HUES48 (cell line): ENCODE measurements around the gene DNAJC17.

ENCODE experiments used
- H3K27ac ChIP-seq: one replicate; pipeline ENCODE4 v1.7.0; 2013; ENCODE audit warnings: low read depth, low read length, inconsistent platforms
- H3K27me3 ChIP-seq: 2 replicates; pipeline ENCODE4 v1.6.1; 2013; ENCODE audit warnings: mild to moderate bottlenecking, low read length; ENCODE audit not compliant: control insufficient read depth, insufficient read depth
- H3K36me3 ChIP-seq: 2 replicates; pipeline ENCODE4 v1.6.1; 2013; ENCODE audit warnings: low read length; ENCODE audit not compliant: control insufficient read depth, insufficient read depth
- H3K4me1 ChIP-seq: 2 replicates; pipeline ENCODE4 v1.6.1; 2013; ENCODE audit warnings: mild to moderate bottlenecking, low read length; ENCODE audit not compliant: control insufficient read depth, insufficient read depth
- H3K4me3 ChIP-seq: 2 replicates; pipeline ENCODE4 v1.5.1; 2013; ENCODE audit warnings: mild to moderate bottlenecking, low read depth, low read length
- H3K9ac ChIP-seq: 2 replicates; pipeline ENCODE4 v1.6.1; 2013; ENCODE audit warnings: mild to moderate bottlenecking, low read depth, low read length, moderate library complexity
- H3K9me3 ChIP-seq: 2 replicates; pipeline ENCODE4 v1.6.1; 2013; ENCODE audit warnings: low read length; ENCODE audit not compliant: control insufficient read depth, insufficient read depth

Gene DNAJC17

DNA sequence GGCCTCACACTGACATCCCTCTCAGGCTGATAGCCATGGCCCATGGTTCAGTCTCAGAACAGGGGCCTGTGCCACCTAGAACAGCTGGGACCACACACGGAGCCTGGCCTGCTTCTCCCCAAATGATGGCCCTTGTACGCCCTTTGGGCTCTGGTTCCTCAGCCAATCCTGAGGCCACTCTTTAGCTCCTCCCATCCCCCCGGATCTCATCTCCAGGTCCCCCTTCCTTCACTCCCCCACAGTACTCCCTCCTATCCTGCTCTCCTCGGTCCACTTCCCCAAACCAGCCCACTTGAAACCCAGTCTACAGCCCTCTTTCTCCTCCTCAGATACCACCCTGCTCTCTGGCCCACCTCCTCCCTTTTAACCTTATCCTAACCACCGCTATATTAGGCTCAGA lies 18.2 kb downstream of the DNAJC17 start:
- H3K4me1 ChIP-seq: peaks cover 40% of the 10 kb centered on the region
- H3K9me3 ChIP-seq: no peaks in the 10 kb centered on the region
- H3K9ac ChIP-seq: no peak overlapping the region
- H3K36me3 ChIP-seq: peaks cover 7% of the 10 kb centered on the region; the same call in 1 of the 2 replicates
- no peak overlapping the region for H3K27ac ChIP-seq
- H3K4me3 ChIP-seq: no peak overlapping the region
- H3K27me3 ChIP-seq: no peaks in the 10 kb centered on the region

DNA sequence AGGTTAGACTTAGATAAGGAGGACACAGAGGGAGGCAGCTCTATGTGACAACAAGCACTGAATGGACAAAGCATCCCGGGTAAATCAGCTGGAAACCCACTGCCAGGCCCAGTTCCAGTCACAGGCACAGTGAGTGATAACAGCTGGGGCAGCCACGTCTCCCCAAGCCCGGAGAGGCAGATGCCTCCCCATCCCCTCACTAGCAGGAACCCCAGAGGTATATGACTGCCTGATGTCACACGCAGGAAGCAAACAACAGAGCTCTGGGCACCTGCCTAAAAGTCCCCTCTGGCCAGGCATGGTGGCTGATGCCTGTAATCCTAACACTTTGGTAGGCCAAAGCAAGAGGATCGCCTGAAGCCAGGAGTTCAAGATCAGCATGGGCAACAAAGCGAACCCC lies 19.3 kb downstream of the DNAJC17 start:
- no peak overlapping the region for H3K9ac ChIP-seq
- peak overlapping the region; percentile 61 for H3K27ac ChIP-seq
- H3K9me3 ChIP-seq: no peaks in the 10 kb centered on the region
- H3K4me1 ChIP-seq: peaks cover 41% of the 10 kb centered on the region
- H3K4me3 ChIP-seq: peak overlapping the region; percentile 36; the same call in 1 of the 2 replicates
- peaks cover 7% of the 10 kb centered on the region; the same call in 1 of the 2 replicates for H3K36me3 ChIP-seq
- H3K27me3 ChIP-seq: no peaks in the 10 kb centered on the region

DNA sequence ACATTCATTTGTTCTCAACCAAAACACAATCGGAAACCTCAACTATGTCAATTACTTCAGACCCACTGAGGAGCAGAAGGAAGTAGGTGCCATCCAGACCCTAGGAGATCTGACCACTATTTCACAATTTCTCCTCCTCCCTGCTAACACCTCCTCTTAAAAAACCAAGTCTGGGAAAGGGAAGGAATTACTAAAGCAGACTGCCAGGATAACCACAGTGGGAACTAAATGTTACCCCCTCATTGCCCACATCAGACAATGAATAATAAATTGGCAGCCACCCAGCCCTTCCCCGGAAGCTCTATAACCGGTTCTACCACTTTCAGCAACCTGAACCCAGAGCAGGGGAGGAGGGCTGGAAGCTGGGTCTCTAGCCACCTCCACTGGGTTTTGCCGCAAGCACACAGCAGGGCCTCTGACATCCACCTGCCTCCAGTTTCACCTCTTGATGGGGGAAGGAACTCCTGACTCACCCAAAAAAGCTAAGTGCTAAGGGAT lies 19.9 kb downstream of the DNAJC17 start:
- Histone ChIP-seq H3K9me3 (no peaks in the 10 kb centered on the region), H3K27me3 (no peaks in the 10 kb centered on the region), H3K9ac (0 out of 2 replicates have a peak overlapping the region, but pooled peaks have one; percentile 11), H3K27ac (peak overlapping the region; percentile 72), H3K36me3 (peaks cover 7% of the 10 kb centered on the region; the same call in 1 of the 2 replicates), H3K4me3 (peak overlapping the region; percentile 36), H3K4me1 (peaks cover 44% of the 10 kb centered on the region)

DNA sequence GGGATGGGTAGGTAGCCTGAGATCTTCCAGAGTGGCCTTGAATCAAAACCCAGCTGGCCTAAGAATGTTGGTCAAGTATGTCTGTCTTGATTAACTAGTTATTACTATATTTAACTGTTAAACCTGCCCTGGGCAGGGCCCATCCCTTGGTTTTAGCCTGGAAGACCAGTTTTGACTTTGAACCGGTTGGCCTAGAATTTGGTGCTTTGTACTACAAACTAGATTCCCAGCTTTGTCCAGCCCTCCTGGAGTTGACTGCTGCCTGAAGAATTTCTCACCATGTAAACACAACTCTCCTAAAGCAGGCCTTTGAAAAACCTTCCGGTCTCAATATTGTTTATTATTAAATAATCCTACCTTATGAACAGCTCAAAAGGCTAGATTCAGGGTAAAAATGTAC lies 21.5 kb downstream of the DNAJC17 start:
- Histone ChIP-seq H3K27ac (no peak overlapping the region), H3K27me3 (no peaks in the 10 kb centered on the region), H3K36me3 (peaks cover 4% of the 10 kb centered on the region; the same call in 1 of the 2 replicates), H3K4me3 (no peak overlapping the region), H3K9me3 (no peaks in the 10 kb centered on the region), H3K9ac (no peak overlapping the region), H3K4me1 (peaks cover 44% of the 10 kb centered on the region)

DNA sequence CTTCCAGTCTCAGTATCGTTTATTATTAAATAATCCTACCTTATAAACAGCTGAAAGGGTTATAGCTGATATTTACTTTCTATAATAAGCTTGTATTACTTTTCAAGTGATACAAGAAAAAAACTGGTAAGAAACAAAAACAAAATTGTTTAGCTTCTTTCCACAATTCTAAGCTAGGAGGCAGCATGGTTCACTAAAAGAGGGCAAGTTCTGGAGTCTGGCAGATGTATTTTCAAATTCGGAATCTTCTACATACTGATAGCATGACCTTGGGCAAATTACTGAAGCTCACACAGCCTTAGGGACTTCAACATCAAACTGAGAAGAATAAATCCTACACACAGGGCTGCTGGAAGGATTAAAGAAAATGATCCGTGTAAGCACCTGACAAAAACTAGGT lies 22.1 kb downstream of the DNAJC17 start:
- Histone ChIP-seq H3K36me3 (no peaks in the 10 kb centered on the region), H3K9me3 (no peaks in the 10 kb centered on the region), H3K4me3 (no peak overlapping the region), H3K4me1 (peaks cover 40% of the 10 kb centered on the region), H3K27me3 (no peaks in the 10 kb centered on the region), H3K9ac (no peak overlapping the region), H3K27ac (no peak overlapping the region)

DNA sequence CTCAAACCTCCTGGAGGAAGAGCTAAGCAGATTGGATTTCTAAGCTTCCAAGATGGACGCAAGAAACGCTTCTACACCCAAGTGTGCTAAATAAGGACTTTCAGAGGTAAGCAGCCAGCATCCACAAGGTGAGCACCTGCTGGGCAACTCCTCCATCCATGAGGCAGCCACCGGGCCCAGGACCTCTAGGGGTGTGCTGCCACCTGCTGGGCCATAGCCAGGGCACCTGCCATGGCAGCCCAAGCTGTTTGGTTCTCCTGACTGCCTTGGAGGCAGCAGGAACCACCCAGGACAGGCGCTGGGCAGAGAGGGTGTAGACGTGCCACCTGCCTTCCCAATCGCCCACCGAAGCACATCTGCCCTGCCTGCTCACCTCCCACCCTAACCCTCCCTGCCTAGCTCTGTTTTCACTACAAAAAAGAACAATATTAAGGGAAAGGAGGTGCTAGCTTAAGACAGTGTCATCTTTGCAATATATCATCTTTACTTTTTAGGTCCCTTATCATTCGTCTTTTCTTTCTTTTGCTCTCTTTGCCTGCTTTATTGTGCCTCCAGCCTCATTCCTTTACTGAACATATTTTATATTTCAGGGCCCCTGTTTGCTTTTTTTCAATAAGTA lies 24.6 kb downstream of the DNAJC17 start:
- H3K36me3 ChIP-seq: peaks cover 18% of the 10 kb centered on the region

DNA sequence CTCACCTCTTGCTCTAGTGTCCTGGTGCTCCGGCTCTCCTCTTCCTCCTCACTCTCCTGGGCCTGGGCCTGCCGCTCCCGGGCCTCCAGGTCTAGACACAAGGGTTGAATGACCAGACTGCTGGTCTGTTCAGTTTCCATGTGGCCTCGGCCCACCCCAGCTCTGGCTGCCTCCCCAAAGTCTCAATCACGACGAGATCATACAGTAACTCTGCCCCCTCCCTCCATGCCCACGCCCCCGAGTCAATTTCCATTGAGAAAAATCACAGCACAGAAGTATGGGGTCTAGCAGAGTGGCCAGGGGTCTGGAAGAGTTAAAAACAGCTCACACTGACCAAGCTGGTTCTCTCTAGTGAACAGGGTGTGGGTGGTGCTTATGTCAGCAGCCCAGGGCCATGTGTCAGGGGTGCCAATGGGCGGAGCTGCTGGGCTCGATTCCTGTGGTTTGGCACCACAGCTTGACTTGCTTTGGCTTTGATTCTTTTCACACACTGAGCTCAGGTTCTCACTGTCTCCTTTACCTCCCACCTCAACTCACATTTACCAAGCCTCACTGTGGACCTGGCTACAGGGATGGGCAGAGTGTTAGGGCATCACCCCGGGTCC lies 30.6 kb downstream of the DNAJC17 start:
- Histone ChIP-seq H3K27me3 (no peaks in the 10 kb centered on the region), H3K4me1 (no peaks in the 10 kb centered on the region), H3K27ac (no peak overlapping the region), H3K4me3 (no peak overlapping the region), H3K9ac (no peak overlapping the region), H3K36me3 (peaks cover 67% of the 10 kb centered on the region), H3K9me3 (no peaks in the 10 kb centered on the region)

More for the DNA sequence above, 24.6 kb downstream of the DNAJC17 start:
- Histone ChIP-seq H3K4me1 (peaks cover 27% of the 10 kb centered on the region), H3K4me3 (no peak overlapping the region), H3K27ac (no peak overlapping the region), H3K9me3 (no peaks in the 10 kb centered on the region), H3K27me3 (no peaks in the 10 kb centered on the region), H3K9ac (no peak overlapping the region)

DNA sequence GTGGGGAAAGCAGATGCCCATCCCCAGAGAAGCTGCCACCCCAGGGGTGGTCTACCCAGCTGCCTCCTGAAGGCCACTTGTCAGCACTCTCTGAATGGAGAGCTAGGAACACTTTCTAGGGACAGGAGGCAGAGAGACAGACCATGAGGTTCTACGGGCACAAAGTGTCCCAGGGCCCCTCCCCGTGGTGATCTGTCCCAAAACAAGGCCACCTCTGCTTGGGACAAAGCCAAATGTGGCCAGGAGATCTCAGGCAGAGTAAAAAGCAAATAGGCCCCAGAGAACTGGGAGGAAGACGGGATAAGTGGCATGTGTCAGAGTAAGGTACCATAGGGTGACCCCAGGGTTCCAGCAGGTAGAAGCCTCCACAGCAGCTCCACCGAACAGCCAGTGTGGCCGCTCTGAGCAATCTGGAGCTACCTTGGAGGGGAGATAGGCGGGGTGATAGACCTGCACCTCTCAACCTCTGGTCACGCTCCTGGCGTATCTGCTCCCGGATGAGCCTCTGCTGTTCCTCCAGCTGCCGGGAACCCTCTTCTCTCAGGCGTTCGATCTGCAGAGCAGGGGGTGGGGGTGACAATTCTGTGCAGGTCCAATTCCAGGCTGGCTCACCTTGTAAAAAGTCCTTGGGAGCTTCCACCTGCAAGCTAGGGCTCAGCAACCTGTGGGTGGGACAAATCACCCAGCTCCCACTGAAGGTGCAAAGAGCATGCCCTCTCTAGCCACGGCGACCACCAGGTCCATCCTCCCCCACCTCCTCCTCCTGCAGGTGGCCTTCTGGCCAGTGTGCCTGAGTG lies 31.3 kb downstream of the DNAJC17 start:
- H3K27ac ChIP-seq: no peak overlapping the region

DNA sequence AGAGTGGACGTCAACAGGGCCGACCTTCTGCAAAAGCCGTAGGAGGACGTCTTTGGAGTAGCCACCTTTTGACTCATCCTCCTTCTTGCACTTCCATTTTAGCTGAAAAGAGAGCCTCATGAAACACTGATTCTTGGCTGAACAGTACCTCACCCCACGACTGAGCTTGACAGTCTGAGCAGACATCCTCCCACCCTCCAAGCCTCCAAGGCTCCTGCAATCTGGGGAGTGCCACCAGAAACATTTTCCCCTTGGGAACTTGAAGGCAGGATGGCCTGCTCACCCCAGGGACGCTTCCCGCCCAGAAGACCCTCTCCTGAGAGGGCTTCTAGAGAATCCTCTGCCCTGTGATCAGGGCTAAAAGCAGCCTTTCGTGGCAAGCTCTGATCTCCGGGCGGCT lies 32.3 kb downstream of the DNAJC17 start:
- no peaks in the 10 kb centered on the region for H3K27me3 ChIP-seq

More for the DNA sequence above, 31.3 kb downstream of the DNAJC17 start:
- H3K9me3 ChIP-seq: no peaks in the 10 kb centered on the region
- no peak overlapping the region for H3K4me3 ChIP-seq
- H3K27me3 ChIP-seq: no peaks in the 10 kb centered on the region
- H3K36me3 ChIP-seq: peaks cover 67% of the 10 kb centered on the region
- H3K9ac ChIP-seq: no peak overlapping the region
- no peaks in the 10 kb centered on the region for H3K4me1 ChIP-seq

DNA sequence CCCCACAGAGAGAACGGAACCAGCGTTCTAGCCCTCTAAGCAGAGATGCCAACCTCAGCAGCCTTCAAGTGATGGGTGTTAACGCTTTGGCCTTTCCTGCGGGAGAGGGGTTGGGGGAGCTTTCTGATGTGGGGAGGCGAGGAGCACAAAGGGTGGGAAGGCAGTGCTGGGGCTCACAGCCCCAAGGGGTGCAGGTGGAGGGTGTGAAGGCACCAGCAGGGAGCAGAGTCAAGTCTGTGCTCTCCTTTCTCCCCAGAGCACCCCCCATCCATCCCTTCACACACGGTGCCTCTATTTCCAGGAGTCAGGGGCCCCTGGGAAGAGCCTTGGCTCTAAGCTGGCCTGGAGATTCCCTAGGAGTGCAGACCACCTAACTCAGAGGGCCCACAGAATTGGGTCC lies 33.4 kb downstream of the DNAJC17 start:
- Histone ChIP-seq H3K27me3 (no peaks in the 10 kb centered on the region), H3K36me3 (peaks cover 60% of the 10 kb centered on the region), H3K9ac (no peak overlapping the region), H3K9me3 (no peaks in the 10 kb centered on the region), H3K4me1 (no peaks in the 10 kb centered on the region), H3K27ac (no peak overlapping the region), H3K4me3 (no peak overlapping the region)

More for the DNA sequence above, 32.3 kb downstream of the DNAJC17 start:
- H3K4me1 ChIP-seq: no peaks in the 10 kb centered on the region
- H3K9ac ChIP-seq: no peak overlapping the region
- peaks cover 67% of the 10 kb centered on the region for H3K36me3 ChIP-seq
- no peak overlapping the region for H3K4me3 ChIP-seq
- H3K9me3 ChIP-seq: no peaks in the 10 kb centered on the region
- H3K27ac ChIP-seq: no peak overlapping the region

DNA sequence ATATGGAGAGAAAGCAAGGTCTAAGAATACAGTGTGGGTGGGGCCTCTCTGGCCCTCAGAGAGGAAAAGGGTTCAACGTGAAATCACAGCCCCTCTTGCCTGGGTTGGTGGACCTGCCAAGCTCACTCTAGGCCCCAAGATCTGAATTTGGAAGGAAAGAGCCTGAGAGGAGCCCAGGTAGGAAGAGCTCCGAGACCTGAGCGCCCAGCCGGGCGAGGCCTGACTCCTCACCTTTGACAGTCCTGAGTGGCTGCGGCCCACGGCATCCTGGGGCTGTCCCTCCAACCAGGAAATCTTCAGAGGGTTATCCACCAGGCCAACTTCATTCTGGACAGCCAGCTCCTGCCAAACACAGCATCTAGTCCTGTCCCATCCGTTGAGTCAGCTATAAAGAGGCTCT lies 33.8 kb downstream of the DNAJC17 start:
- H3K27me3 ChIP-seq: no peaks in the 10 kb centered on the region
- H3K36me3 ChIP-seq: peaks cover 55% of the 10 kb centered on the region
- H3K4me3 ChIP-seq: no peak overlapping the region
- H3K9me3 ChIP-seq: no peaks in the 10 kb centered on the region
- no peaks in the 10 kb centered on the region for H3K4me1 ChIP-seq
- H3K9ac ChIP-seq: no peak overlapping the region
- no peak overlapping the region for H3K27ac ChIP-seq
